Measurements from ENCODE around the gene LRRFIP1. TPM values are rescaled to one million over a fixed set of nuclear protein-coding genes. Genes with fewer than 3 reads are reported as not detected.

The LRRFIP1 gene
- total and polyA plus RNA-seq, 10 of the 15 experiments (the other 5 are each of a cell fraction or from before 2014, with no cell fraction given) = 36.2 to 120 (median 74.3) TPM

- Histone ChIP-seq H3K36me3 (ENCODE audit: control insufficient read depth in 2 of 2, insufficient read depth in 2 of 2, low read length in 1 of 2) (peaks cover 4 to 31% of the 10 kb centered on the region in 2 experiments; a peak in 3 of 4 replicates), H2AFZ (ENCODE audit: control insufficient read depth, low read depth, low read length) (no peak overlapping the region), H3K27ac (ENCODE audit: control insufficient read depth, insufficient read depth) (no peak overlapping the region), H3K27me3 (replicated peaks in 1 of 2; ENCODE audit: control insufficient read depth in 2 of 2, insufficient read depth in 2 of 2, low read length in 1 of 2) (no peaks in the 10 kb centered on the region), H3K79me2 (ENCODE audit: control insufficient read depth, insufficient read depth, low read length) (peaks cover 35% of the 10 kb centered on the region), H4K20me1 (ENCODE audit: control insufficient read depth, insufficient read depth) (no peaks in the 10 kb centered on the region), H3K4me1 (ENCODE audit: control insufficient read depth, insufficient read depth, low read length) (no peaks in the 10 kb centered on the region), H3K9ac (ENCODE audit: control insufficient read depth, insufficient read depth, low read length) (no peak overlapping the region), H3K4me3 (no peak overlapping the region), H3K4me2 (ENCODE audit: control insufficient read depth, insufficient read depth) (no peak overlapping the region), H3K9me3 (replicated peaks; ENCODE audit: control insufficient read depth, insufficient read depth, low read length) (no peaks in the 10 kb centered on the region)
- intact Hi-C loops (cut with micrococcal nuclease; ENCODE audit: unreplicated experiment) = no loop called here
- FAIRE-seq (no peak), DNase-seq (ENCODE audit: low read depth, low spot score) (no peak), ATAC-seq (peak; percentile 49; the same call in 2 of the 3 replicates)
- RAD21 ChIA-PET (ENCODE audit: unreplicated experiment) = interaction anchor here (1.2 kb wide), 1 partner anchor 55 kb away, joined by 4 read pairs; no protein-coding TSS in a partner anchor
- POLR2A ChIA-PET = interaction anchor here (0.6 to 0.8 kb wide), 2 partner anchors 26 to 51 kb away, joined by 3 read pairs; no protein-coding TSS in a partner anchor
- WGBS (ENCODE audit: insufficient coverage, insufficient replicate concordance, low lambda C conversion rate, missing lambda C conversion rate) = 70% methylated on average over 5 of the region's 5 CpGs
- BruUV-seq (replicated peaks) = no TSS peak
- CTCF ChIA-PET = interaction anchor here (0.7 to 2.3 kb wide), 4 partner anchors 9 to 205 kb away, joined by 3 to 8 read pairs (median 3); no protein-coding TSS in a partner anchor
- in situ Hi-C loops (cut with MboI) = no loop called here
- SMC1A ChIA-PET (ENCODE audit: uncharacterized antibody, unreplicated experiment) = interaction anchor here (1.1 to 4.8 kb wide), 5 partner anchors 14 to 55 kb away, joined by 3 to 21 read pairs (median 4); no protein-coding TSS in a partner anchor
- TF ChIP-seq YBX1 (IDR thresholded peaks at IDR 0.05) (no peak), PAX8 (IDR thresholded peaks at IDR 0.05) (no peak)
Measured at GRCh38 chr2:237727363-237727762, 100.0 kb downstream of the LRRFIP1 start.

- no peak for FAIRE-seq
Measured at GRCh38 chr2:237729681-237730475, 102.5 kb downstream of the LRRFIP1 start.

More at GRCh38 chr2:237729681-237730475, 102.5 kb downstream of the LRRFIP1 start:
- in situ Hi-C loops (cut with MboI) = no loop called here
- BruUV-seq (replicated peaks) = no TSS peak
- no peak overlapping the region for H3K9ac ChIP-seq (ENCODE audit: control insufficient read depth, insufficient read depth, low read length)
- H4K20me1 ChIP-seq (ENCODE audit: control insufficient read depth, insufficient read depth) = peaks cover under 1% of the 10 kb centered on the region; the same call in 1 of the 2 replicates
- RAD21 ChIA-PET (ENCODE audit: unreplicated experiment) = interaction anchor here (0.8 to 1.0 kb wide), 2 partner anchors 14 to 42 kb away, joined by 3 to 4 read pairs; no protein-coding TSS in a partner anchor
- intact Hi-C loops (cut with micrococcal nuclease; ENCODE audit: unreplicated experiment) = no loop called here
- H3K4me1 ChIP-seq (ENCODE audit: control insufficient read depth, insufficient read depth, low read length) = no peaks in the 10 kb centered on the region
- no peak overlapping the region for H3K27ac ChIP-seq (ENCODE audit: control insufficient read depth, insufficient read depth)
- ATAC-seq (no peak), DNase-seq (ENCODE audit: low read depth, low spot score) (no peak)
- peaks cover 36% of the 10 kb centered on the region for H3K79me2 ChIP-seq (ENCODE audit: control insufficient read depth, insufficient read depth, low read length)
- SMC1A ChIA-PET (ENCODE audit: uncharacterized antibody, unreplicated experiment) = interaction anchor here (0.6 to 4.8 kb wide), 5 partner anchors 17 to 58 kb away, joined by 3 to 21 read pairs (median 3); no protein-coding TSS in a partner anchor
- no peaks in the 10 kb centered on the region for H3K27me3 ChIP-seq (replicated peaks in 1 of 2; ENCODE audit: control insufficient read depth in 2 of 2, insufficient read depth in 2 of 2, low read length in 1 of 2)
- peaks cover 6 to 31% of the 10 kb centered on the region in 2 experiments; a peak in 3 of 4 replicates for H3K36me3 ChIP-seq (ENCODE audit: control insufficient read depth in 2 of 2, insufficient read depth in 2 of 2, low read length in 1 of 2)
- no peak overlapping the region for H3K4me2 ChIP-seq (ENCODE audit: control insufficient read depth, insufficient read depth)
- H3K9me3 ChIP-seq (replicated peaks; ENCODE audit: control insufficient read depth, insufficient read depth, low read length) = no peaks in the 10 kb centered on the region
- H3K4me3 ChIP-seq = no peak overlapping the region
- TF ChIP-seq NR2C1 (IDR thresholded peaks at IDR 0.05) (no peak), ZZZ3 (IDR thresholded peaks at IDR 0.05; ENCODE audit: control insufficient read depth, insufficient read length, low read depth) (no peak), EGR1 (IDR thresholded peaks at IDR 0.05; ENCODE audit: borderline replicate concordance in 1 of 2, low read depth in 2 of 2, low read length in 2 of 2) (no peak)
- 95% methylated on average over 12 of the region's 12 CpGs for WGBS (ENCODE audit: insufficient coverage, insufficient replicate concordance, low lambda C conversion rate, missing lambda C conversion rate)
- POLR2A ChIA-PET = no interaction called here
- H2AFZ ChIP-seq (ENCODE audit: control insufficient read depth, low read depth, low read length) = no peak overlapping the region
- CTCF ChIA-PET = interaction anchor here (1.0 to 2.2 kb wide), 4 partner anchors 36 to 94 kb away, joined by 3 to 11 read pairs (median 6); no protein-coding TSS in a partner anchor

Data from GM12878 (cell line).